ENCODE data around the gene TMA16.

Gene TMA16

DNA sequence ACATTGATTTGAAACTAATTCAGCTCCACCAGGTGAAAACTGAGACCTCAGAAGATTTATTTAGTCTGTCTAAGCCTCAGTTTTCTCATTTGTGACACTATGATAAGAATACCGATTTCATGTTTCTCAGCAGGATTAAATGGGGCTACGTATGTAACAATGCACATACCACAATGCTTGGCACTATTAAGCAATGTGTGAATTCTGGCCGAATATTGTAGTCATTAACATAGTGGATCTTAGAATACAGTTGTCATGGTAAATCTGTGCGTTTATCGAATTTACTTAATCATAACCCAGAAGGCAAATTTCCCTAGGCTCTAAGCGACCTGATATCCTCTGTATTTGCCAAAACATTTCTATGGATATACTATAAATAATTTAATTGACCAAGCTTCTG lies 69.1 kb downstream of the TMA16 start:
- DNase-seq (ENCODE audit: low read depth), result no peak

DNA sequence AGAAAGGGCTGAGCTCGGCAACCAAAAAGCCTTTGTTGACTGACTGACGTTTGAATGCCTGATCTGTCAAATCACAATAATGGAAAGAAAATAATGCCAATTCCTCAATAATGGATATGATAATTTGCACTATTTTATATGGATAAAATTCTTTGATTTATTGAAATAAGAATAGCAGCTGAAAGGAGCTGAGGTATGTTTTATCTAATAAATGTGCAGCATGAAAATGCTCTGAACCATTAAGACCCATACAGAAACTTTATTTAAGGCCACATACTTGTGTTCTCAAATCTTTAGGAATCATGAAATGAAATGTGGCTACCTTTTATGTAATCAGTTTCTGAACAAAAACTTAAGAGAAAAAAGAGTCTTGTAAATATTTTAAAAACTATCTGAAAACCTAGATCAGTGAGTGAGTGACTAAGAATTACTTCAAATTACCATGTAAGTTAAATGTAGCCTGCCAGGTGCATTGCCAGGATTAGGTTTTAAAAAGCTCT lies 69.8 kb downstream of the TMA16 start:
- DNase-seq (ENCODE audit: low read depth), result no peak

DNA sequence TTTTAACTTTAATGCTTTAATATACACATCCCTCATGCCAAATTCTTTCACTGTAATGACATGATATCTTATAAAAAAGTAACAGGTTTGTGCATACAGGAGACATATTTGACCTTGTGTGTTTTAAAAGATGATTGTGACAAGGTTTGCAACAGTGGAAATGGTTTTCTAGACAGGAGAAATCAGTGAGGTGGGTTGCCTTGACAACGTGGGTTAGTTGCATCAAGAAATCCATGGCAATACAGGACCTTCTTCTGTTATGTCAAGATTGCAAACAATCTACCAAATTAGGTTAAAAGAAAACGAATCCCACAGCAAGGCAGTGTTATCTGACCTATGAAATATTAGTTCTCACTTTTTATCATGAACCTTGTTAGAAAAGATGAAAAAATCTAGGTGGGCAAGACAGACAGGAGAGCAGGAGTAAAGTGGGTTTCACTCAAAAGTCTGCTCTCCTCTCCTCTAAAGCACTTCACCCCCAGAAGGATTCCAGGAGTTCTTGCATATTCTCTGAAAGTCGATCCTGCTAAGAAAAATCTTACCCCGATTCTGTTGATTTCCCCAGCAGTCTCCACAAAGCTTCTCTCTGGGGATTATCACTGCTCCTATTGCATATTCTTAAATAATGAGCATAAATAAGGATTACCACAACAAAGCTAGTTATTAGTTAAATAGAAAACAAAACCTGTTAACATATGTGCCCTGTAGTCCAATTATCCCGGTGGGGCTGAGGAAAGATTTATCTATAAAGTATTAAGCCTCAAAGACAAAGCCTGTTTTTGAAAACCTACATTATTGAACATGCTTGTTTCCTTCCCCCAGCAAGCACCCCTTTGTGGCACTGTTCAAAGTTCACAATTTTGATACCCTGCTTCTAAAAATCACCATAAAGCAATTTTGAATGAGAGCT lies 71.0 kb downstream of the TMA16 start:
- no peak for DNase-seq (ENCODE audit: low read depth)

DNA sequence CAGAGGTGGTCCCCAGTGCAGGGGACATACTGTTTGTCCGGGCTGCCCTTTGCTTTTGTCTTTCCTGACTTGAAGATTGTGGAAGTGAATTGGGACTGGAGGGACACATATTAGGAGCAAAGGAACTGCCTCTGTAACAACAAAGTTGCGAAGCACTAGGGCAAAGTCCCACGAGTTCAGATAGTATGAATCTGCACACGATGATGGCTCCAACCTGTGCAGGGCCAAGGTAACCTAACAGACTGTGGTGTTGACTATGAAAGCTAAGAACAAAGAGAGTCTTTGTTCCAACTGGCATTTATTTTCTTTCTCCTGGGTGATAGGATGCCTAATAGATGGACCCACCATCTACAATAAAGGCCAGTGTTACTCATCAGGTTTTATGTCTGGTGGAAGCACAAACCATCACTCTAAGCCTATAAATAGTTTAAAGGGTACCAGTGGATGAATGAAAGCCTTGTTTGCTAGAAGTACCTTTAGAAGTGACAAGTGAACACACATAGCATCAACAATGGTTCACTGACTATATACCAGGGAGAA lies 71.8 kb downstream of the TMA16 start:
- DNase-seq (ENCODE audit: low read depth), result no peak

DNA sequence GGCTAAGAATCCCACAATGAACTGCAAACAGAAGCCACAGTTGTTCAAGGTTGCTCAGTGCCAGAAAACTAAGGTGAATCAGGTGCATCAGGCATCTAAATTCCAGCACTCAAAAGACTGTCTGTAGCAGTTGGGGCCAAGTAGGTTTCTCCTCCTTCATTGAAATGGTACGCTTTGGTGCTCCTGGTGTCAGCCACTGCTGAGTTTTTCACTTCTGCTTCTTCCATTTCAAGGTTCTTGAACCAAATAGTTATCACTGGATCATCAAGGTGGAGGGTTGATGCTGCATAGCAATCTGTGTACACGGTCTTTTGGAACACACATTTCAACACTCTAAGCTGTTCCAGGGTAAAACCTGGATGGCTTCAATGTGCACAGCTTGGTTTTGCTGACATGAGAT lies 74.4 kb downstream of the TMA16 start:
- no peak for DNase-seq (ENCODE audit: low read depth)

Measured in stimulated activated CD8-positive, alpha-beta memory T cell treated with anti-CD3 and anti-CD28 coated beads, Interleukin-7, amount 100 ng/mL, for 24 hours (primary cell).